SU-DHL-6 (cell line): ENCODE data around the gene GALNT10.

Experiments
- H2AFZ ChIP-seq: fragments of 200-600 bp; sonication (generic); 2 replicates; pipeline ENCODE4 v1.6.1; 2014; ENCODE audit warnings: low read depth, mild to moderate bottlenecking, moderate library complexity, mixed read lengths, antibody characterized with exemption, low read length; ENCODE audit not compliant: severe bottlenecking
- H3F3A ChIP-seq: fragments of 200-600 bp; shearing (Covaris generic); 2 replicates; pipeline ENCODE4 v1.6.0; 2016; ENCODE audit warnings: antibody characterized with exemption, mild to moderate bottlenecking; ENCODE audit not compliant: insufficient read depth
- H3K27ac ChIP-seq: fragments of 200-600 bp; sonication (generic); 2 replicates; pipeline ENCODE4 v1.5.1; 2016; ENCODE audit warnings: low read depth, mild to moderate bottlenecking, low read length, moderate library complexity, mixed read lengths
- H3K27me3 ChIP-seq: fragments of 200-600 bp; sonication (generic), shearing (Covaris generic); 2 replicates; pipeline ENCODE4 v1.6.0; 2014; ENCODE audit warnings: mild to moderate bottlenecking, low read length
- H3K36me3 ChIP-seq: fragments of 200-600 bp; sonication (generic); 2 replicates; pipeline ENCODE4 v1.6.1; 2014; ENCODE audit warnings: mild to moderate bottlenecking, low read length, mixed read lengths
- H3K4me2 ChIP-seq: fragments of 300-600, 200-600 bp; shearing (Covaris generic), sonication (generic); 2 replicates; pipeline ENCODE4 v1.6.0; 2014; ENCODE audit warnings: low read length, low read depth, mild to moderate bottlenecking; ENCODE audit not compliant: poor library complexity, severe bottlenecking
- H3K4me3 ChIP-seq: fragments of 200-600 bp; sonication (generic); 2 replicates; pipeline ENCODE4 v1.5.1; 2014; ENCODE audit warnings: antibody characterized with exemption, low read length, mild to moderate bottlenecking, mixed read lengths; ENCODE audit not compliant: insufficient read depth, poor library complexity, severe bottlenecking
- H3K79me2 ChIP-seq: fragments of 200-600 bp; sonication (generic); 2 replicates; pipeline ENCODE4 v1.6.1; 2014; ENCODE audit warnings: mild to moderate bottlenecking, low read length, moderate library complexity; ENCODE audit not compliant: insufficient read depth
- H3K9ac ChIP-seq: fragments of 200-600 bp; sonication (generic); 2 replicates; pipeline ENCODE4 v1.7.0; 2014; ENCODE audit warnings: mild to moderate bottlenecking, low read length
- H3K9me2 ChIP-seq: fragments of 200-600 bp; sonication (generic); replicated peaks from 2 replicates; pipeline ENCODE4 v1.6.1; 2014; ENCODE audit warnings: low read length; ENCODE audit not compliant: insufficient read depth
- H3K9me3 ChIP-seq: fragments of 200-600 bp; sonication (generic); 2 replicates; pipeline ENCODE4 v1.6.1; 2014; ENCODE audit warnings: low read length, mixed read lengths; ENCODE audit not compliant: insufficient read depth
- H4K20me1 ChIP-seq: fragments of 200-600 bp; sonication (generic); 2 replicates; pipeline ENCODE4 v1.6.1; 2014; ENCODE audit warnings: low read depth, mild to moderate bottlenecking, antibody characterized with exemption, low read length, moderate library complexity, mixed read lengths
- EZH2phosphoT487 ChIP-seq: fragments of 200-600 bp; sonication (generic), shearing (Covaris generic); conservative IDR thresholded peaks from 2 replicates; pipeline ENCODE4 v1.6.1; 2018; ENCODE audit warnings: mild to moderate bottlenecking, antibody characterized with exemption, low read length, moderate library complexity, mixed read lengths
- TF ChIP-seq, protein P1 (sequence below): fragments of 200-600 bp; sonication (generic); IDR thresholded peaks from one replicate; pipeline ENCODE4 v1.5.1; 2017; ENCODE audit warnings: antibody characterized with exemption, mild to moderate bottlenecking, low read length, moderate library complexity; ENCODE audit not compliant: insufficient read depth, poor library complexity, severe bottlenecking

GALNT10 gene

DNA sequence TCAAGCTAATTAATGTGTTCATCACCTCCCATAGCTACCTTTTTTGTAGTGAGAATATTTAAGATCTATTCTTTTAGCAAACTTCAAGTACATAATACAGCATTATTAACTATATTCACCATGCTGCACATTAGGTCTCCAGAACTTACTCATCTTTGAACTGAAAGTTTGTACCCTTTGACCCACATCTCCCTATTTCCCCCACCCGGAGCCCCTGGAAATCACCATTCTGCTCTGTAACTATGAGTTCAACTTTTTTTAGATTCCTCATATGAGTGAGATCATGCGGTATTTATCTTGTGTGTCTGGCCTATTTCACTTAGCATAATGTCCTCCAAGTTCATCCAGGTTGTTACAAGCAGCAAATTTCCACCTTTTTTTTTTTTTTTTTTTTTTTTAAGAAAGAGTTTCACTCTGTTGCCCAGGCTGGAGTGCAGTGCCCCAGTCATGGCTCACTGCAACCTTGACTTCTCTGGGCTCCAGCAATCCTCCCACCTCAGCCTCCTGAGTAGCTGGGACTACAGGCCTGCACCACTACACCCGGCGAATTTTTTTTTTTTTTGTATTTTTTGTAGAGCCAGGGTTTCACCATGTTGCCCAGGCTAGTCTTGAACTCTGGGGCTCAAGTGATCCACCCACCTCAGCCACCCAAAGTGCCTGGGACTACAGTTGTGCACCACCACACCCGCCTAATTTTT, 154.9 kb downstream of the GALNT10 start:
- Histone ChIP-seq H4K20me1 (no peaks in the 10 kb centered on the region), H2AFZ (no peak overlapping the region), H3K9ac (no peak overlapping the region), H3K79me2 (no peaks in the 10 kb centered on the region), H3K27ac (no peak overlapping the region), H3K4me2 (no peak overlapping the region), H3K36me3 (no peaks in the 10 kb centered on the region), H3K27me3 (no peaks in the 10 kb centered on the region), H3F3A (no peaks in the 10 kb centered on the region), H3K9me2 (no peaks in the 10 kb centered on the region), H3K9me3 (no peaks in the 10 kb centered on the region), H3K4me3 (no peak overlapping the region)
- TF ChIP-seq, protein P1, sequence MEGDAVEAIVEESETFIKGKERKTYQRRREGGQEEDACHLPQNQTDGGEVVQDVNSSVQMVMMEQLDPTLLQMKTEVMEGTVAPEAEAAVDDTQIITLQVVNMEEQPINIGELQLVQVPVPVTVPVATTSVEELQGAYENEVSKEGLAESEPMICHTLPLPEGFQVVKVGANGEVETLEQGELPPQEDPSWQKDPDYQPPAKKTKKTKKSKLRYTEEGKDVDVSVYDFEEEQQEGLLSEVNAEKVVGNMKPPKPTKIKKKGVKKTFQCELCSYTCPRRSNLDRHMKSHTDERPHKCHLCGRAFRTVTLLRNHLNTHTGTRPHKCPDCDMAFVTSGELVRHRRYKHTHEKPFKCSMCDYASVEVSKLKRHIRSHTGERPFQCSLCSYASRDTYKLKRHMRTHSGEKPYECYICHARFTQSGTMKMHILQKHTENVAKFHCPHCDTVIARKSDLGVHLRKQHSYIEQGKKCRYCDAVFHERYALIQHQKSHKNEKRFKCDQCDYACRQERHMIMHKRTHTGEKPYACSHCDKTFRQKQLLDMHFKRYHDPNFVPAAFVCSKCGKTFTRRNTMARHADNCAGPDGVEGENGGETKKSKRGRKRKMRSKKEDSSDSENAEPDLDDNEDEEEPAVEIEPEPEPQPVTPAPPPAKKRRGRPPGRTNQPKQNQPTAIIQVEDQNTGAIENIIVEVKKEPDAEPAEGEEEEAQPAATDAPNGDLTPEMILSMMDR, result no peak
- no peak for TF ChIP-seq EZH2phosphoT487

DNA sequence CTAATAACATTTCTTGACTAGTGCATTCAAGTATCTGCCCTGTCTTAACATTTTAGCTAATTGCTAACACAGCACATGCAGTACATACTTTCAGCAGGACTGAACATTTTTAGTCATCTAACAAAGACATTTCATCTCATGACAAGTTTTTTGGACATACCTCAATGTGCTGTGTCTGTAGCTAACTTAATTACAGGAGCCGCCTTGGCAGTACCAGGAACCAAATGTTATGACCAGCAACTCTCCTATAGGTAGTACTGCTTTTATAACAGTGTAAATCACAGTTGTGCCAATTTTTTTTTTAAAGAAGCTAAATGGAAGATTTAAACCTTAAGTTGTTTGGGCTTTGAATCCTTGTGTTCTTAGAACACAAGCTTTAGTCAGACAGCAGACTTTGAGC, 155.9 kb downstream of the GALNT10 start:
- H3F3A ChIP-seq, result no peaks in the 10 kb centered on the region

DNA sequence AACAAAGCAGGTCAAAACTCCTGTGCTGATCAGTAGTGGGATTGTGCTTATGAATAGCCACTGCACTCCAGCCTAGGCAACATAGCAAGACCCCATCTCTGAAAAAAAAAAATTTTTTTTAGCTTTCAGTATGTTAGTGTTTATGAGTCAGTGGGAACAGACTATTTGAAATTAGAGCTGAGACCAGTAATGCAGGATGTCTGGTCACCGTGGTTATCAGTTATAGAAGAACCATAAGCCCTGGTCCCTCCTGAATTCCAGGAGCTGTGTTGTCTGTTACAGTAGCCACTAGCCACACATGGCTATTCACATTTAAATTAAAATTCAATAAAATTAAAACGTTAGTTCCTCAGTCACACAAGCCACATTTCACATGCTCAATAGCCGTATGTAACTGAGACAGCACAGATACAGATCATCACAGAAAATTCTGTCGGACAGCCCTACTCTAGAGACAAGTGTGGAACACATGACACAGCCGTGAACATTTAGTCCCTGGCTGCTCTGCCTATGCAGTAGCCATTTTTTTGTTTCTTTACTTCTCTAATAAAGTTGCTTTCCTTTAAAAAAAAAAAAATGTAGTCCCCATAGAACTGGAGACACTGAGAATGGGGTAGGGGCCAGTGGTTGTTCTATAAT, 159.2 kb downstream of the GALNT10 start:
- H2AFZ ChIP-seq, result no peak overlapping the region
- H3F3A ChIP-seq, result no peaks in the 10 kb centered on the region
- no peaks in the 10 kb centered on the region for H3K9me2 ChIP-seq
- H3K27ac ChIP-seq, result no peak overlapping the region
- no peaks in the 10 kb centered on the region for H3K27me3 ChIP-seq
- no peak overlapping the region for H3K4me2 ChIP-seq
- no peaks in the 10 kb centered on the region for H3K79me2 ChIP-seq
- H3K4me3 ChIP-seq, result no peak overlapping the region
- TF ChIP-seq, protein P1, result no peak
- TF ChIP-seq EZH2phosphoT487, result no peak
- no peaks in the 10 kb centered on the region for H3K36me3 ChIP-seq
- no peak overlapping the region for H3K9ac ChIP-seq
- no peaks in the 10 kb centered on the region for H3K9me3 ChIP-seq
- no peaks in the 10 kb centered on the region for H4K20me1 ChIP-seq

More for the DNA sequence above, 155.9 kb downstream of the GALNT10 start:
- no peak overlapping the region for H3K4me2 ChIP-seq
- H3K27ac ChIP-seq, result no peak overlapping the region
- H3K79me2 ChIP-seq, result no peaks in the 10 kb centered on the region
- no peaks in the 10 kb centered on the region for H3K27me3 ChIP-seq
- no peaks in the 10 kb centered on the region for H3K36me3 ChIP-seq
- no peaks in the 10 kb centered on the region for H4K20me1 ChIP-seq
- H2AFZ ChIP-seq, result no peak overlapping the region
- H3K9me3 ChIP-seq, result no peaks in the 10 kb centered on the region
- H3K4me3 ChIP-seq, result no peak overlapping the region
- H3K9ac ChIP-seq, result no peak overlapping the region
- H3K9me2 ChIP-seq, result no peaks in the 10 kb centered on the region
- TF ChIP-seq, protein P1, result no peak
- TF ChIP-seq EZH2phosphoT487, result no peak
